HL-60/S4 treated with retinoic acid at 250 ng/mL for 4 days and 3 days (cell line): ENCODE data around the gene ORAI2.
"Not testable (repeated sequence)": the region's sequence is repeated elsewhere in the genome, so short reads cannot be mapped to it uniquely, and the experiment has no call there.

Experiments
- in situ Hi-C: fragments of 300-500 bp; cut with MboI; formaldehyde crosslinking; loops from 2 replicates; pipeline ENCODE4 v1.7.0; 2022; ENCODE audit warnings: low sequenced_read_pairs

Gene ORAI2

DNA sequence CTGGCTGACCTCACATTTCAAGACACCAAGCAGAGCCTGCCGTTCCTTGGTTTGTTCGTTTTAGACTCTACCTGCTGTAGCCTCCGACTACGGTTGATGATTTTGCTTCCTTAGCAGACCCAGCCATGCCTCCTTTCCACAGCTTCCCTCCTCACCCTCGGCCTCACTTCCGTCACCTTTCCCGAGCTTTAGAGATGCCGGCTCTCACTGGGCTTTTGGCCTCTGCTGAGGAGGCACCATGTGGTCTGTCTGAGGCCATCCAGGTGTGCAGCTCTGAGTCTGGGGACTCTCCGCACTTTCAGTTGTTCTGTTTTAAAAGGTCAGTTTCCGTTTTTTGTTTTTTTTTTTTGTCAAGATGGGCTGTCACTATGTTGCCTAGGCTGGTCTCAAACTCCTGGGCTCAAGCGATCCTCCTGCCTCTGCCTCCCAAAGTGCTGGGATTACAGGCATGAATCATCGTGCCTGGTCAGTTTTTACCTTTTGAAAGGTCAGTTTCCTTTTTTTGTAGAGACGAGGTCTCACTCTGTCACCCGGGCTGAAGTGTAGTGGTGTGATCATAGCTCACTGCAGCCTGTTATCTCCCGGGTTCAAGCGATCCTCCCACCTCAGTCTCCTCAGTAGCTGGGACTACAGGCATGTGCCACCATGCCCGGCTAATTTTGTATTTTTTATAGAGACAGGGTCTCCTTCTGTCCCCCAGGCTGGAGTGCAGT lies 11.7 kb downstream of the ORAI2 start:
- in situ Hi-C loops = no loop called here

DNA sequence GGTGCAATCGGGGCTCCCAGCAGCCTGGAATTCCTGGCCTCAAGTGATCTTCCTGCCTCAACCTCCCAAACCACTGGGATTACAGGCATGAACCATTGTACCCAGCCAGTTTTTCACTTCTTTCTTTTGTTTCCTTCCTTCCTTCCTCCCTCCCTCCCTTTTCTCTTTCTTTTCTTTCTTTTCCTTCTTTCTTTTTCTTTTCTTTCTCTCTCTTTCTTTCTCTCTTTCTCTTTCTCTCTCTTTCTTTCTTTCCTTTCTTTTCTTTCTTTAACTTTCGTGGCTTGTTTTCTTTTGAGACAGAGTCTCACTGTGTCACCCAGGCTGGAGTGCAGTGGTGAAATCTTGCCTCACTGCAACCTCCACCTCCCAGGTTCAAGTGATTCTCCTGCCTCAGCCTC lies 12.3 kb downstream of the ORAI2 start:
- in situ Hi-C loops = no loop called here

- in situ Hi-C loops = no loop called here
Measured at GRCh38 chr7:102446387-102447156, 13.2 kb downstream of the ORAI2 start.

DNA sequence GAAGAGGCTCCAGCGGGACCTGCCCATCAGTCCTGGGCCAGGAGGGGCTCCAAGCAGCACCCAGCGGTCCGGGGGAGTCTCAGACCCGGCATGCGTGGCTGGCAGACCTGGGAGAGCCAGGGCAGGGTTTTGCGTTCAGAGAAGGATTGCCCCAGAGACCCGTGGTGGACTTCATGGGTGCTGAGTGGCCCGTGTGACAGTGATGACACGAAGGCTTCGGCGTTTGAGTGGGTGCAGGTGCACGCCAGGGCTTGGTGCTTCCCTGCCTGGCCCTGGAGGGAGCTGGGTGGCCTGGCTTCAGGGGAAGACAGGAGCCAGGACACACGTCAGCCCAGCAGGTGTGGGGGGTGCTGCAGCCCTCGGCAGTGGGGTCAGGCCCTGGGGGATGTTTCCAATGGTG lies 13.9 kb downstream of the ORAI2 start:
- in situ Hi-C loops = no loop called here

- in situ Hi-C loops = no loop called here
Measured at GRCh38 chr7:102449136-102449535, 15.8 kb downstream of the ORAI2 start.

GRCh38 chr7:102450242-102450641 lies 16.9 kb downstream of the ORAI2 start:
- in situ Hi-C loops = no loop called here

DNA sequence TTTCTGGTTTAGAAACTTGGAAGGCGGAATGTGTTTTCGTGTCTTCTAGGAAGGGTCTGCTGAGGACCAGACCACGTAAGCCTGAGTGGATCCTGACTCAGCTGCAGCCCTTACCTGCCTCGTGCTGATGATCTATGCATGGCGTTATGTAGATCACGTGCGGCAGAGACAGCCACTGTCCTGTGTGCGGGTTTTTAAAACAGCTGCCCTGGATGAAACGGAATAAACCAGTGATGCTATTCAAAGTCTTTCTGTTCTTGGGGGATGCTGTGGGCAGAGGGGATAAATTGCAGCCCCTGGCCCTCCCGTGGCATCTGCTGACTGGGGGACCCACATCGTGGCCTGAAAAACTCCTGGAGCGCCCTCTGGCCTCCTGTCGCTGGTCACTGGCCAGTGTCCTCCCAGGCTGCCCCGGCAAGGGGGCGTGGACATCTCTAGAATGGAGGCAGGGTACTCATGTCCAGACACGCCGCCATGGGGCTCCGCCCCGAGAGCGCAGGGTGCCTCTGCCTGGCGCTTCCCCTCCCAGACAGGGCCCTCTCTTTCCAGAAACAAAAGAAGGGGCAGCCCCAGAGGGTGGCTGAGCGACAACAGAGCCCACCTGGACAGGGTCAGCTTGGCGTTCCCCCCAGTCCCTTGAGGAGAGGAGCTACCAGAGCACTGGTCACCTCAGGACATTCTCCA lies 18.1 kb downstream of the ORAI2 start:
- in situ Hi-C loops = no loop called here

DNA sequence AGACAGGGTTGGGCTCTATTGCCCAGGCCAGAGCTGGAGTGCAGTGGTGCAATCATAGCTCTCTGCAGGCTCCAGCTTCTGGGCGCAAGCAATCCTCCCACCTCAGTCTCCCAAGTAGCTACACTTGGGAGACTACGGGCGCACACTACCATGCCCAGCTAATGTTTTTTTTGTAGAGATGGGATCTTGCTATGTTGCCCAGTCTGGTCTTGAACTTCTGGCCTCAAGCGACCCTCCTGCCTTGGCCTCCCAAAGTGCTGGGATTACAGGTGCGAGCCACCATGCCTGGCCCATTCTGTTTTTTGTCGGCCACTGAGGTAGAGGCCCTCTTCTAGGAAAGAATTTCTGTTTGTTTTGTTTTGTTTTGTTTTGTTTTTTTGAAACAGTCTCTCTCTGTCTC lies 19.1 kb downstream of the ORAI2 start:
- in situ Hi-C loops = no loop called here

- in situ Hi-C loops = no loop called here
Measured at GRCh38 chr7:102453319-102453718, 19.9 kb downstream of the ORAI2 start.

GRCh38 chr7:102454468-102454867 lies 21.1 kb downstream of the ORAI2 start:
- in situ Hi-C loops = no loop called here

DNA sequence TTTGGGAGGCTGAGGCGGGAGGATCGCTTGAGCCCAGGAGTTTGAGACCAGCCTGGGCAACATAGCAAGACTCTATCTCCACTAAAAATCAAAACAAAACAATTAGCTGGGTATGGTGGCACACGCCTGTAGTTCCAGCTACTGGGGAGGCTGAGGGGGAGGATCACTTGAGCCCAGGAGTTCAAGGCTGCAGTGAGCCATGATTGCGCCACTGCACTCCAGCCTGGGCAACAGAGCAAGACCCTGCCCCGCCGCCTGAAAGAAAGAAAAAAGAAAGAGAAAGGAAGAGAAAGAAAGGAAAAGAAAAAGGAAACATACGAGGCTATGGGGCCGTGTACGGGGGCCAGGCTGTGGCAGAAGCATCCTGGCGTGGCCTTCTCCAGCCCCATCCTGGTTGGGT lies 21.6 kb downstream of the ORAI2 start:
- in situ Hi-C loops = not testable (repeated sequence)

- in situ Hi-C loops = no loop called here
Measured at GRCh38 chr7:102455596-102455995, 22.2 kb downstream of the ORAI2 start.

DNA sequence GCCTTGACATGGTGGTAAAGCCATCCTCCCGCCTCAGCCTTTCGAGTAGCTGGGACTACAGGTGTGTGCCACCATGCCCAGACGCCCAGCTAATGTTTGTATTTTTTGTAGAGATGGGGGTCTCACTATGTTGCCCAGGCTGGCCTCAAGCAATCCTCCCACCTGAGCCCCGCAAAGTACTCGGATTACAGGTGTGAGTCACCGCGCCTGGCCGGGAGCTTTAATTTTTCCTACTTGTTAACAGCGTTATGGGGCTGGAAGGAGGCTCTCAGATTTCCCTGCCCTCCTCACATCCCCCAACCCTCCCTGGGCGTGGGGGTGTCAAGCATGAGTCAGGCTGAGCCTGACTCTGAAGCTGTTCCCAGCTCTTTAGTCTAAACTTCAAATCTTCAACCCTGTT lies 23.0 kb downstream of the ORAI2 start:
- in situ Hi-C loops = no loop called here

- in situ Hi-C loops = no loop called here
Measured at GRCh38 chr7:102457352-102457924, 24.1 kb downstream of the ORAI2 start.

DNA sequence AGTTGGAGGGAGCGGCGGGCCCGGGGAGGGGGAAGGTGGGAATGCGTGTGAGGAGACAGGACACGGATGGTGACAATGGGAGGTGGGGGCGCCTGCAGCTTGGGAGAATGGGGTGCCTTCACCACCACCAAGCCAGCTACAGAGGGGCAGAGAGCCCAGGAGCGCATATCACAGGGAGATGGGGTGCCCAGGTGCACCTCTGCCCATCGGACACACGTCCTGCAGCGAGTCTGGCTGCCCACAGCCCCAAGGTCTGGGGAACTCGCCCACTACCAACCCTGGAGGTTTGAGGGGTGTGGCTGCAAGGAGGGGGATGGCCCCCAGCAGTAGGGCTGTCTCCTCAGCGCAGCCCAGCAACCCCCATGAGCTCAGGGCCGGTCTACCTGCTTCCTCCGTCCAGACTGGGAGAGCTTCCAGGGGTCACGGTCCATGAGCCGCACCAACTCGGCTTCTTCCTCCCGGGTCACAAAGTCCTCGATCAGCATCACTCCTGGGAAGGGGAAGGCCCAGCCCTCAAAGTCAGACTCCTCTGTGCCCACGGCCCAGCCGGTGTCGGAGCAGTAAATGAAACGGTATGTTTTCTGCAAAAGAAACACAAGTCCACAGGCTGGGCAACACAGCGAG lies 26.0 kb downstream of the ORAI2 start:
- in situ Hi-C loops = no loop called here

- in situ Hi-C loops = loop anchor here (10.0 kb wide), 1 partner anchor 176 kb away; the partner anchor contains the start of gene SH2B2
Measured at GRCh38 chr7:102460467-102460866, 27.1 kb downstream of the ORAI2 start.

DNA sequence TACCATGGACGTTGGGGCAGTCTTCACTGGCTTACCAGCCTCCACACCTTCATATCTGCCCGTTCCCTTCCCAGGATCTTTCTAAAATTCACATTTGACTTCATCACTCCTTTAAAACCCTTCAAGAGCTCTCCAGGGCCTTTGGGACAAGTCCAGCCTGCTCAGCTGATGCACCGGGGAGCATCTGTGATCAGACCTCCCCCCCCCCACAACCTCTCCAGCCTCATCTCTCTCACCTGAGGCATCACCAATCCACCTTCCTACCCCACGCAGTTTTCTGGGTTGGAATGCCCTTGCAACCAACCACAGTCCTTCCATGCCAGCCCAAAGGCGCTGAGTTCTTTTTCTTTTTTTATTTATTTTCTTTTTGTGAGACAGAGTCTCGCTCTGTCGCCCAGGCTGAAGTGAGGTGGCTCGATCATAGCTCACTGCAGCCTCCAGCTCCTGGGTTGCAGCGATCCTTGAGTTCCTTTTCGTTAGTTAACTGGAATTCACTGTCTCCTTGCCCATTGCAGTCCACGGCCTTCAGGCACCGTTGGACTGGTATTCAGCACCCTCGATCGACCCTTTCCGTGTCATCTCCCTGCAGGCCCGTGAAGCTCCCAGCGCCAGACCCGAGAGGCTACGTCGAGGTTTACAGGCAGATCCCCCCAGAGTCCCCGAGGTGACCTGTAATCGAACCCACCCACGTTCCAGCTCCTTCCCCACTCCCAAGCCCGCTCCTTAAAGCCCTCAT lies 30.6 kb downstream of the ORAI2 start:
- in situ Hi-C loops = loop anchor here (10.0 kb wide), 1 partner anchor 179 kb away; the partner anchor contains the start of gene SH2B2

DNA sequence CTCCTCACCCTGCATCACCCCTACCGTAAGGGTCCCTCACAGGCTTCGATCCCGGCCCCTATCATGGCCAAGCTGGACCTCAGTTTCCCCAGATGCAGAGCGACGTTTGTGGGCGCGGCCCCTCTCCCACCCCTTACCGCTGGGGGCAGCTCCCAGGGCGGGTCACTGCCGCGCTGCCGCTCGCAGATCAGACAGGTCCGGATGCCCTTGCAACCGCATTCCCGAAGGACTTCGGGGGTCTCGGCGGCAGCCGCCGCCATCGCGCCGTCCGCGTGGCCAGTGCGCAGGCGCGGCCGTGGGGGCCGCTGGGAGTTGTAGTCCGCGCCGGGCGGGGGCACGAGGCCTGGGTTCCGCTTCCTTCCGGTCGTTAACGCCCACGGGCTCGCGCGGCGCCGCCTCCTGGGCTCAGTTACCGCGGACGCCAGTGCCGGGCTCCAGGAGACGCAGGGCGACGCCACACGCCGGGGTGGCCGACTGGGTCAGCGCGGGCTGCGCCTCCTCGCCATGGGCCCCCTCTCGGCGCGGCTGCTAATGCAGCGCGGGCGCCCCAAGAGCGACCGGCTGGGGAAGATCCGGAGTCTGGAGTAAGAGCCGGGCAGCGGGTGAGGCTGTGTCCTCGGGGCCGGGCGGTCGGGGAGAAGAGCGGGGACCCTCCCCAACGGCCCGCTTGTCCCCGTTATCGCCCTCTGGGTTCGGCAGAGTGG lies 31.4 kb downstream of the ORAI2 start, which contains the start of the genes ALKBH4 and LRWD1:
TSS of gene ALKBH4 (minus strand) at position 287 of the 704 bp plus-strand sequence. CDS start at position 260, 27 bp downstream.
TSS of gene LRWD1 (plus strand) at position 408 of the 704 bp plus-strand sequence. CDS start at position 505, 97 bp downstream.
- in situ Hi-C loops = loop anchor here (10.0 kb wide), 1 partner anchor 180 kb away; the partner anchor contains the start of gene SH2B2

DNA sequence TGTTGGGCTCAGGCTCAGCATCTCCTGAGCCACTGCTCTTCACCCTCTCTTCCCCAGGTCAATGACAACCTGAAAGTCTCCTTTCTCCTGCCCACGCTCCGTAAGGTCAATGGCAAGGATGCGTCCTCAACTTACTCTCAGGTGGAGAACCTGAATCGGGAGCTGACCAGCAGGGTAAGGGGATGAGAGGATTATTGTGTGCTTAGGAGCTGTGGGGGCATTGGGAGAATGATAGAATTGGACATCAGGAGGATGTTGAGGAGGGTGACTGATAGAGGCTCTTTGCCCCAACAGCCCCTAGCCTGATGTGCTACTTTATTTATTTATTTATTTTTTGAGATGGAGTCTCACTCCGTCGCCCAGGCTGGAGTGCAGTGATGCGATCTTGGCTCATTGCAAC lies 32.7 kb downstream of the ORAI2 start:
- in situ Hi-C loops = loop anchor here (10.0 kb wide), 1 partner anchor 181 kb away; the partner anchor contains the start of gene SH2B2
